GM12872 (cell line): ENCODE measurements around the gene KLHL22.

Source experiments
- CTCF ChIP-seq: IDR thresholded peaks from 3 replicates; pipeline ENCODE4 v1.5.1; 2011; ENCODE audit warnings: low read depth, mild to moderate bottlenecking, low read length, moderate library complexity; ENCODE audit not compliant: insufficient read depth

The KLHL22 gene

DNA sequence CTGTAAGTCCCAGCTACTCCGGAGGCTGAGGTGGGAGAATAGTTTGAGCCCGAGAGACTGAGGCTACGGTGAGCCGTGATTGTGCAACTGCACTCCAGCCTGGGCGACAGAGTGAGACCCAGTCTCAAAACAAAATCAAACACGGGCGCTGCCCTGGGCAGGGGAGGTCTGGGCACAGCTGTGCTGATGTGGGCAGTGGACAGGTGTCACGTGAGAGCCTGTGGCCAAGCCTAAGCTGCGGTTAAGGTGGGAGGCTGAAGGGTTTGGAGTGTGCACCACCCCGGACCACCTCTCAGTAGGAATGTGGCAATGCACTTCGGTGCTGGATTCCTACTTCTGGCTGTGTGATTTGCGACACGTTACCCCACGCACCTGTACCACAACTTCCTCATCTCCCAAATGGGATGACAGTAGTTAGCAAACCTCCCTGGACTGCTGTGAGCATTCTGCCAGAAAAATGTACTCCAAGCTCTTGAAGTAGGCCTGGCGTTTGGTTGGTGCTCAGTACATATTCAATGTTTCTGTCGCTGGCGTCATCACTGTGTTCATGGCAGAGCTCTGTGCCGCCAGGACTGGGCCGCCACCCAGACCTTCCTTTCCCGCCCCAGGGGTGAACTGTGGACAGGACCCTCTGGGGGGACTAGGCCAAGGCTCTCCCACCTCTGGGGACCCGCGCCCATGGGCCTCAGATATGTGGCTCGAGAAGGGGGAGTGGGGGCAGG lies 102.5 kb downstream of the KLHL22 start:
- TF ChIP-seq CTCF: no peak
